HG03025 (cell line): ENCODE measurements around the gene MLNR.

Source experiments
- ATAC-seq: cut with Tn5 transposase; IDR thresholded peaks from one replicate; pipeline ENCODE4 v1.9.1; 2021; ENCODE audit warnings: mild to moderate bottlenecking, moderate library complexity; ENCODE audit not compliant: unreplicated experiment, low FRiP score

The MLNR gene

GRCh38 chr13:49225223-49226042 is 5.3 kb downstream of the MLNR start:
- ATAC-seq, result no peak

- no peak for ATAC-seq
These were observed 6.5 kb downstream of the MLNR start for GRCh38 chr13:49226613-49227012.

GRCh38 chr13:49234741-49235140 is 14.6 kb downstream of the MLNR start:
- no peak for ATAC-seq

GRCh38 chr13:49235856-49236431 is 15.8 kb downstream of the MLNR start:
- no peak for ATAC-seq

- ATAC-seq, result no peak
These were observed 18.5 kb downstream of the MLNR start for GRCh38 chr13:49238621-49239020.

GRCh38 chr13:49240017-49240416 is 19.9 kb downstream of the MLNR start:
- ATAC-seq, result no peak

- ATAC-seq, result no peak
These were observed 21.2 kb downstream of the MLNR start for GRCh38 chr13:49241296-49241695.

GRCh38 chr13:49245101-49245500 is 25.0 kb downstream of the MLNR start:
- ATAC-seq, result no peak

GRCh38 chr13:49246850-49247642 is 26.9 kb downstream of the MLNR start:
- peak; percentile 45 for ATAC-seq

- peak; percentile 90 for ATAC-seq
These were observed 27.8 kb downstream of the MLNR start, which contains the start of gene CDADC1 for GRCh38 chr13:49247643-49248621. TSS of gene CDADC1 (plus strand) at chr13:49247925. CDS start at chr13:49248038, 113 bp downstream.

- no peak for ATAC-seq
These were observed 28.5 kb downstream of the MLNR start for GRCh38 chr13:49248622-49249002.

GRCh38 chr13:49251326-49251725 is 31.2 kb downstream of the MLNR start:
- ATAC-seq, result no peak

- ATAC-seq, result no peak
These were observed 33.2 kb downstream of the MLNR start for GRCh38 chr13:49253310-49253709.

- no peak for ATAC-seq
These were observed 33.9 kb downstream of the MLNR start for GRCh38 chr13:49254007-49254406.

GRCh38 chr13:49256841-49257240 is 36.7 kb downstream of the MLNR start:
- ATAC-seq, result no peak

- no peak for ATAC-seq
These were observed 38.1 kb downstream of the MLNR start for GRCh38 chr13:49258089-49258796.

- no peak for ATAC-seq
These were observed 39.4 kb downstream of the MLNR start for GRCh38 chr13:49259586-49259985.

GRCh38 chr13:49262634-49263033 is 42.5 kb downstream of the MLNR start:
- no peak for ATAC-seq

- ATAC-seq, result no peak
These were observed 45.7 kb downstream of the MLNR start for GRCh38 chr13:49265822-49266221.

- no peak for ATAC-seq
These were observed 51.1 kb downstream of the MLNR start for GRCh38 chr13:49271264-49271663.
